ENCODE results near the gene MEF2C. TPM values are rescaled to one million over a fixed set of nuclear protein-coding genes. Genes with fewer than 3 reads are reported as not detected.

MEF2C gene
- total RNA-seq, 1 donor from 2014 or later = 464 TPM

- H3K27me3 ChIP-seq (ENCODE audit: control insufficient read depth in 3 of 3, insufficient read depth in 3 of 3, low read length in 3 of 3) = peaks cover 91 to 96% (median 93%) of the 10 kb centered on the region in 3 donors
- no peaks in the 10 kb centered on the region for H3K36me3 ChIP-seq (ENCODE audit: control insufficient read depth in 3 of 3, insufficient read depth in 3 of 3, low read length in 3 of 3)
- H3K27ac ChIP-seq (ENCODE audit: low read depth, low read length) = no peak overlapping the region
- H3K4me3 ChIP-seq (ENCODE audit: low read length in 3 of 3) = no peak overlapping the region
- H3K9ac ChIP-seq (ENCODE audit: low read depth in 1 of 3, low read length in 3 of 3) = no peak overlapping the region
- H3K4me1 ChIP-seq (ENCODE audit: control insufficient read depth in 3 of 3, insufficient read depth in 3 of 3, low read length in 3 of 3) = peaks cover 13 to 25% (median 14%) of the 10 kb centered on the region in 3 donors
- H3K9me3 ChIP-seq (ENCODE audit: control insufficient read depth in 3 of 3, low read length in 3 of 3) = no peaks in the 10 kb centered on the region
Measured at GRCh38 chr5:88686726-88687125, 196.3 kb downstream of the MEF2C start.

GRCh38 chr5:88685591-88686541 is 197.1 kb downstream of the MEF2C start:
- Histone ChIP-seq H3K27ac (ENCODE audit: low read depth, low read length) (no peak overlapping the region), H3K4me1 (ENCODE audit: control insufficient read depth in 3 of 3, insufficient read depth in 3 of 3, low read length in 3 of 3) (peaks cover 9 to 20% (median 10%) of the 10 kb centered on the region in 3 donors), H3K9me3 (ENCODE audit: control insufficient read depth in 3 of 3, low read length in 3 of 3) (no peaks in the 10 kb centered on the region), H3K9ac (ENCODE audit: low read depth in 1 of 3, low read length in 3 of 3) (no peak overlapping the region), H3K27me3 (ENCODE audit: control insufficient read depth in 3 of 3, insufficient read depth in 3 of 3, low read length in 3 of 3) (peaks cover 92 to 96% (median 93%) of the 10 kb centered on the region in 3 donors), H3K36me3 (ENCODE audit: control insufficient read depth in 3 of 3, insufficient read depth in 3 of 3, low read length in 3 of 3) (no peaks in the 10 kb centered on the region), H3K4me3 (ENCODE audit: low read length in 3 of 3) (no peak overlapping the region)

- no peak overlapping the region for H3K9ac ChIP-seq (ENCODE audit: low read depth in 1 of 3, low read length in 3 of 3)
- no peaks in the 10 kb centered on the region for H3K36me3 ChIP-seq (ENCODE audit: control insufficient read depth in 3 of 3, insufficient read depth in 3 of 3, low read length in 3 of 3)
- H3K4me1 ChIP-seq (ENCODE audit: control insufficient read depth in 3 of 3, insufficient read depth in 3 of 3, low read length in 3 of 3) = peaks cover 7 to 9% (median 9%) of the 10 kb centered on the region in 3 donors
- H3K27me3 ChIP-seq (ENCODE audit: control insufficient read depth in 3 of 3, insufficient read depth in 3 of 3, low read length in 3 of 3) = peaks cover 91 to 96% (median 93%) of the 10 kb centered on the region in 3 donors
- H3K9me3 ChIP-seq (ENCODE audit: control insufficient read depth in 3 of 3, low read length in 3 of 3) = no peaks in the 10 kb centered on the region
- H3K27ac ChIP-seq (ENCODE audit: low read depth, low read length) = no peak overlapping the region
- no peak overlapping the region for H3K4me3 ChIP-seq (ENCODE audit: low read length in 3 of 3)
Measured at GRCh38 chr5:88683506-88684135, 199.4 kb downstream of the MEF2C start.

DNA sequence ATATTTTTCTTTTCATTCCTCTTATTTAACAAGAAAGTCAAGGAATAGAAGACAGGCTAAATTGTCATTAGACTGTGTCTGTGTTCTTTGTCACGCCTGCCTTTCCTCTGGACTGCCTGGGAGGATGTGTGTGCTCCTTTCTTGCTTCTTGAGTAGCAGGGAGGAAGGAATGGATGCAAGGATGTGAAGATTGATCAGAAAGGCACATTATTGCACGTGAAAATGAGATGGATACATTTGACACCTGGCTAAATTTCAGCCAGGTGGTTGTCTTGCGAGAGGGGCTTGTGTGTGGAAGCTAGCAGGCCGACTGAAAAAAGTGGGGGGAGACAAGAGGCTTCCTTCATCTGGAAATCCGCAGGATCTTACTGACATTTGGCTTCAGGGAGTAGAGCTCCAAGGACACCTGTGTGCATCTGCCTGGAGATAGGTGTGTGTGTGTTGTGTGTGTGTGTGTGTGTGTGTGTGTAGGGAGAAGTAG is 200.1 kb downstream of the MEF2C start:
- H3K9me3 ChIP-seq (ENCODE audit: control insufficient read depth in 3 of 3, low read length in 3 of 3) = no peaks in the 10 kb centered on the region
- peaks cover 7 to 9% (median 9%) of the 10 kb centered on the region in 3 donors for H3K4me1 ChIP-seq (ENCODE audit: control insufficient read depth in 3 of 3, insufficient read depth in 3 of 3, low read length in 3 of 3)
- no peak overlapping the region for H3K27ac ChIP-seq (ENCODE audit: low read depth, low read length)
- H3K36me3 ChIP-seq (ENCODE audit: control insufficient read depth in 3 of 3, insufficient read depth in 3 of 3, low read length in 3 of 3) = no peaks in the 10 kb centered on the region
- no peak overlapping the region for H3K4me3 ChIP-seq (ENCODE audit: low read length in 3 of 3)
- H3K27me3 ChIP-seq (ENCODE audit: control insufficient read depth in 3 of 3, insufficient read depth in 3 of 3, low read length in 3 of 3) = peaks cover 92 to 95% (median 92%) of the 10 kb centered on the region in 3 donors
- H3K9ac ChIP-seq (ENCODE audit: low read depth in 1 of 3, low read length in 3 of 3) = no peak overlapping the region

GRCh38 chr5:88682131-88682530 is 200.9 kb downstream of the MEF2C start:
- no peaks in the 10 kb centered on the region for H3K36me3 ChIP-seq (ENCODE audit: control insufficient read depth in 3 of 3, insufficient read depth in 3 of 3, low read length in 3 of 3)
- H3K9ac ChIP-seq (ENCODE audit: low read depth in 1 of 3, low read length in 3 of 3) = no peak overlapping the region
- H3K4me1 ChIP-seq (ENCODE audit: control insufficient read depth in 3 of 3, insufficient read depth in 3 of 3, low read length in 3 of 3) = peaks cover 7 to 9% (median 9%) of the 10 kb centered on the region in 3 donors
- no peak overlapping the region for H3K4me3 ChIP-seq (ENCODE audit: low read length in 3 of 3)
- no peaks in the 10 kb centered on the region for H3K9me3 ChIP-seq (ENCODE audit: control insufficient read depth in 3 of 3, low read length in 3 of 3)
- no peak overlapping the region for H3K27ac ChIP-seq (ENCODE audit: low read depth, low read length)
- peaks cover 92 to 95% (median 94%) of the 10 kb centered on the region in 3 donors for H3K27me3 ChIP-seq (ENCODE audit: control insufficient read depth in 3 of 3, insufficient read depth in 3 of 3, low read length in 3 of 3)

DNA sequence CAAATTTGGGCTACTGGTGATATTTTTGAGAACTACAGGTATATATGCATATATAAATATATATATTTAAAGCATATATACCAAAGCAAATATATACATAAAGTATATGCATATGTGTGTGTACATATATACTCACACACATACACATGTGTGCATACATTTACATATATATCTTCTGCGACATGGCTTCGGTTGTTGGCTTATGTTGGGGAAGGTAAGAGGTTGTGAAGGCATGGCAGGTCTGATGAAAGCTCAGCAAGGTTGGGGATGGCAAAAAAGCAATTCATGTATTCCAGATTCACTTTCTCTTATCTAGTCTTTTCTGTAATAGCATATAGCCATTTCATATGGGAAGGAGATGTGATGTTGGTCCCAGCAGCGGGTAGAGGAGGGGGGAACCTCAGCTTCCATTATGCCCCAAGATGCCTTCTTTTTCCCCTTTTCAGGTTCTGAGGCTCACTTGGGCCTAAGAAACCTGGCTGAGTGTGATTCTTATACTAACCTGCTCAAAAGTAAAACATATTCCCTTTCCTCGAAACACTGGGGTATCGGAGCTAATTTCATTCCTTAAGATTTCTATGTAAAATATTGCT is 201.7 kb downstream of the MEF2C start:
- H3K9me3 ChIP-seq (ENCODE audit: control insufficient read depth in 3 of 3, low read length in 3 of 3) = no peaks in the 10 kb centered on the region
- H3K36me3 ChIP-seq (ENCODE audit: control insufficient read depth in 3 of 3, insufficient read depth in 3 of 3, low read length in 3 of 3) = no peaks in the 10 kb centered on the region
- H3K27ac ChIP-seq (ENCODE audit: low read depth, low read length) = no peak overlapping the region
- peaks cover 7 to 9% (median 9%) of the 10 kb centered on the region in 3 donors for H3K4me1 ChIP-seq (ENCODE audit: control insufficient read depth in 3 of 3, insufficient read depth in 3 of 3, low read length in 3 of 3)
- no peak overlapping the region for H3K4me3 ChIP-seq (ENCODE audit: low read length in 3 of 3)
- no peak overlapping the region for H3K9ac ChIP-seq (ENCODE audit: low read depth in 1 of 3, low read length in 3 of 3)
- H3K27me3 ChIP-seq (ENCODE audit: control insufficient read depth in 3 of 3, insufficient read depth in 3 of 3, low read length in 3 of 3) = peaks cover 90 to 95% (median 93%) of the 10 kb centered on the region in 3 donors

DNA sequence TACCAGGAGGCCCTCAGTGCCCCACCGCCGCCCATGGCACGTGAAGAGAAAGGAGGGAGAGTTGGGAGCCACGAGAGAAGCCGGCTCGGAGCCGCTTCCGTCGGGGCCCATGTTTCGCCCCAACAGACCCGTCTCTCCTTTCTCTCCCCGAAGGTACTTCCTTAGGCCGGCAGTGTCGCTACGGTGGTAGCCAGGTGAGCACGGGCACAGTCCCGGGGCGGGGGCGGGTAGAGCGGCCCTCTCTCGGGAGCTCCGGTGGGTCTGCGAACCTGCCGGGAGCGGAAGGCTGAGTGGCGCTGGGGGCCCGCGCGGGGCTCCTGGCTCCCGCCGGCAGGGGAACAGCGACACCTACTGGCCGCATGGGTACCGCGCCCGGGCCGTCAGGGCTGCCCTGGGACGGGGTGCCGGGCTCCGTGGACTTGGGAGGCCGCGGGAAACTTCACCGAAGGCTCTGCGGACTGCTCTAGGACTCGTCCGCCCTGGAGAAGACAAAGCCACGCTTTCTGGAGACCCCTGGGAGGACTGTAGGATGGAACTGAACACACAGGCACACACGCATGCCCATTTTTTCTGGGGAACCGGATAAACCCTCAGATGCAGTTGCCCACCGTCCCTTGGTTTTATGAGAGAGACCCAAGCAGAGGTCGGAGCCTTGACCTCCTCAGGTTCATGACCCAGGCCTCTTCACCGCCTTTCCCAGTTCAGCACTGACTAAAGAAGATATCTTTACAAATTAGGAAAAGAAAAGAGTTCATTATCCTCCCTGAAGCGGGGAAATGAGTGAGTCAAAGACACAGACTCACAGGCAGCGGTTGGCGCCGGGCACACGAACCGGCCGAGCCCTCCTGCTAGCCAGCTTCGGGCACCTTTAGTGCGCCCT is 202.5 kb downstream of the MEF2C start:
- Histone ChIP-seq H3K4me3 (ENCODE audit: low read length in 3 of 3) (peak overlapping the region in 2 of 3 donors; percentile 49 to 59), H3K36me3 (ENCODE audit: control insufficient read depth in 3 of 3, insufficient read depth in 3 of 3, low read length in 3 of 3) (no peaks in the 10 kb centered on the region), H3K9me3 (ENCODE audit: control insufficient read depth in 3 of 3, low read length in 3 of 3) (no peaks in the 10 kb centered on the region), H3K9ac (ENCODE audit: low read depth in 1 of 3, low read length in 3 of 3) (peak overlapping the region in 1 of 3 donors; percentile 33), H3K27ac (ENCODE audit: low read depth, low read length) (no peak overlapping the region), H3K4me1 (ENCODE audit: control insufficient read depth in 3 of 3, insufficient read depth in 3 of 3, low read length in 3 of 3) (peaks cover 7 to 15% (median 9%) of the 10 kb centered on the region in 3 donors), H3K27me3 (ENCODE audit: control insufficient read depth in 3 of 3, insufficient read depth in 3 of 3, low read length in 3 of 3) (peaks cover 88 to 94% (median 91%) of the 10 kb centered on the region in 3 donors)

GRCh38 chr5:88679638-88680037 is 203.3 kb downstream of the MEF2C start:
- Histone ChIP-seq H3K4me1 (ENCODE audit: control insufficient read depth in 3 of 3, insufficient read depth in 3 of 3, low read length in 3 of 3) (peaks cover 9 to 23% (median 14%) of the 10 kb centered on the region in 3 donors), H3K9me3 (ENCODE audit: control insufficient read depth in 3 of 3, low read length in 3 of 3) (no peaks in the 10 kb centered on the region), H3K36me3 (ENCODE audit: control insufficient read depth in 3 of 3, insufficient read depth in 3 of 3, low read length in 3 of 3) (no peaks in the 10 kb centered on the region), H3K4me3 (ENCODE audit: low read length in 3 of 3) (no peak overlapping the region), H3K9ac (ENCODE audit: low read depth in 1 of 3, low read length in 3 of 3) (no peak overlapping the region), H3K27me3 (ENCODE audit: control insufficient read depth in 3 of 3, insufficient read depth in 3 of 3, low read length in 3 of 3) (peaks cover 88 to 94% (median 91%) of the 10 kb centered on the region in 3 donors), H3K27ac (ENCODE audit: low read depth, low read length) (no peak overlapping the region)

GRCh38 chr5:88678770-88679381 is 204.1 kb downstream of the MEF2C start:
- H3K4me1 ChIP-seq (ENCODE audit: control insufficient read depth in 3 of 3, insufficient read depth in 3 of 3, low read length in 3 of 3) = peaks cover 9 to 25% (median 16%) of the 10 kb centered on the region in 3 donors
- no peak overlapping the region for H3K9ac ChIP-seq (ENCODE audit: low read depth in 1 of 3, low read length in 3 of 3)
- no peaks in the 10 kb centered on the region for H3K36me3 ChIP-seq (ENCODE audit: control insufficient read depth in 3 of 3, insufficient read depth in 3 of 3, low read length in 3 of 3)
- H3K27ac ChIP-seq (ENCODE audit: low read depth, low read length) = no peak overlapping the region
- no peak overlapping the region for H3K4me3 ChIP-seq (ENCODE audit: low read length in 3 of 3)
- H3K9me3 ChIP-seq (ENCODE audit: control insufficient read depth in 3 of 3, low read length in 3 of 3) = no peaks in the 10 kb centered on the region
- peaks cover 88 to 94% (median 91%) of the 10 kb centered on the region in 3 donors for H3K27me3 ChIP-seq (ENCODE audit: control insufficient read depth in 3 of 3, insufficient read depth in 3 of 3, low read length in 3 of 3)
